Progenitor cell of endocrine pancreas (in vitro differentiated cells): ENCODE results near the gene KRTAP4-9. TPM values are rescaled to one million over a fixed set of nuclear protein-coding genes. Genes with fewer than 3 reads are reported as not detected.
"Not testable (repeated sequence)": the region's sequence is repeated elsewhere in the genome, so short reads cannot be mapped to it uniquely, and the experiment has no call there.

Experiments used
- DNase-seq: peaks from one replicate; pipeline ENCODE4 v3.0.0; 2021; ENCODE audit warnings: low spot score; ENCODE audit not compliant: unreplicated experiment
- H3K27ac Mint-ChIP-seq: 2 replicates; pipeline ENCODE4 v1.8.0; 2021; ENCODE audit warnings: mild to moderate bottlenecking, moderate library complexity, mixed read lengths
- H3K27me3 Mint-ChIP-seq: 2 replicates; pipeline ENCODE4 v1.8.0; 2021; ENCODE audit warnings: mixed read lengths
- H3K36me3 Mint-ChIP-seq: 2 replicates; pipeline ENCODE4 v1.8.0; 2022; ENCODE audit warnings: mixed read lengths; ENCODE audit not compliant: insufficient read depth
- H3K4me1 Mint-ChIP-seq: 2 replicates; pipeline ENCODE4 v1.8.0; 2021; ENCODE audit warnings: low read depth, mixed read lengths
- H3K4me3 Mint-ChIP-seq: 2 replicates; pipeline ENCODE4 v1.8.0; 2021; ENCODE audit warnings: low read depth, mild to moderate bottlenecking, moderate library complexity, mixed read lengths
- H3K9me3 Mint-ChIP-seq: 2 replicates; pipeline ENCODE4 v1.8.0; 2021; ENCODE audit warnings: low read depth, mixed read lengths
- CTCF ChIP-seq: fragments of 200-600 bp; sonication (generic); IDR thresholded peaks from one replicate; pipeline ENCODE4 v1.5.0; 2021; ENCODE audit warnings: antibody characterized with exemption, mild to moderate bottlenecking; ENCODE audit not compliant: unreplicated experiment
- long read RNA-seq: library from polyadenylated mRNA; unstranded; transcript quantifications from one replicate; pipeline ENCODE4 v2.0.0, GENCODE V29; 2020
- total RNA-seq: library from RNA; stranded (reverse); gene quantifications from 2 replicates; pipeline ENCODE4 v1.2.1, GENCODE V29; 2021

KRTAP4-9 gene
- total RNA-seq: not detected in 2 replicates
- long read RNA-seq: 0 reads

GRCh38 chr17:41105347-41105746, at the start of gene KRTAP4-9:
KRTAP4-9 (plus strand) TSS chr17:41105389; CDS start chr17:41105389, 0 bp downstream.
- H3K4me3 Mint-ChIP-seq, H3K27ac Mint-ChIP-seq, H3K27me3 Mint-ChIP-seq, H3K36me3 Mint-ChIP-seq, H3K9me3 Mint-ChIP-seq, H3K4me1 Mint-ChIP-seq, DNase-seq: not testable (repeated sequence)

GRCh38 chr17:41057547-41057946, 47.6 kb upstream of the KRTAP4-9 start:
- no peak for TF ChIP-seq CTCF
- peaks cover 15% of the 10 kb centered on the region for H3K9me3 Mint-ChIP-seq
- peaks cover 8% of the 10 kb centered on the region for H3K4me1 Mint-ChIP-seq
- H3K27ac Mint-ChIP-seq: no peak overlapping the region
- H3K4me3 Mint-ChIP-seq: no peak overlapping the region
- no peak for DNase-seq
- H3K36me3 Mint-ChIP-seq: peaks cover 2% of the 10 kb centered on the region
- no peaks in the 10 kb centered on the region for H3K27me3 Mint-ChIP-seq

GRCh38 chr17:41058741-41059140, 46.4 kb upstream of the KRTAP4-9 start:
- no peak for DNase-seq
- no peak for TF ChIP-seq CTCF
- Mint-ChIP-seq H3K36me3 (no peaks in the 10 kb centered on the region), H3K27ac (no peak overlapping the region), H3K27me3 (no peaks in the 10 kb centered on the region), H3K9me3 (peaks cover 6% of the 10 kb centered on the region), H3K4me1 (peaks cover 8% of the 10 kb centered on the region), H3K4me3 (no peak overlapping the region)

GRCh38 chr17:41059276-41060051, 45.7 kb upstream of the KRTAP4-9 start:
- not testable (repeated sequence) for H3K9me3 Mint-ChIP-seq, DNase-seq, H3K27me3 Mint-ChIP-seq, H3K4me3 Mint-ChIP-seq, H3K36me3 Mint-ChIP-seq, H3K4me1 Mint-ChIP-seq, H3K27ac Mint-ChIP-seq

- Mint-ChIP-seq H3K4me1 (peaks cover 10% of the 10 kb centered on the region), H3K9me3 (peaks cover 6% of the 10 kb centered on the region), H3K27ac (peak within 1 kb of the TSS; percentile 87), H3K27me3 (no peaks in the 10 kb centered on the region), H3K36me3 (no peaks in the 10 kb centered on the region), H3K4me3 (no peak within 1 kb of the TSS)
- TF ChIP-seq CTCF: no peak
- DNase-seq: no peak
Measured at GRCh38 chr17:41060052-41060604, 45.1 kb upstream of the KRTAP4-9 start, which contains the start of gene KRTAP2-3. KRTAP2-3 (minus strand) TSS chr17:41060114; CDS start chr17:41060050, 64 bp downstream.

GRCh38 chr17:41061964-41062363, 43.2 kb upstream of the KRTAP4-9 start:
- no peak for DNase-seq
- Mint-ChIP-seq H3K27me3 (no peaks in the 10 kb centered on the region), H3K4me1 (peaks cover 10% of the 10 kb centered on the region), H3K27ac (no peak overlapping the region), H3K9me3 (peaks cover 6% of the 10 kb centered on the region), H3K4me3 (no peak overlapping the region), H3K36me3 (no peaks in the 10 kb centered on the region)
- no peak for TF ChIP-seq CTCF
